ELF-1 (cell line): ENCODE results near the gene MBD5.

Source experiments
- DNase-seq: peaks from one replicate; pipeline ENCODE4 v3.0.0-alpha.2; 2016; ENCODE audit warnings: low read depth, low spot score

MBD5 gene

DNA sequence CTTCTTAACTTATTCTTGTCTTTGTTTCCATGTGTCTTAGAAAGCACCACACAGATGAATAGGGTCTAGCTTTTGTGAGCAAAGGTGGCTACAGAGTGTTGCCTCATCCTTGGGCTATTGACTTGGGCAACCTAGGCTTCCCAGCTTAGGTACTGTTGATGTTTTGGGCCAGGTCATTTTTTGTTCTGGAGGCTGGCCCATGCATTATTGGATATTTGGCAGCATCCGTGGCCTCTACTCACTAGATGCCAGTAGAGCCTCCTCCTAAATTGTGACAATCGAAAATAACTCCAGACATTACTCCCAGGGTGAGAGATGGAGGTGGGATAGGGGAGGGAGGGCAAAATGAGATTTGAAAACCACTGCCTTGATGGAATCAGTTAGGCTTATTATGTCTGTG is 496.4 kb downstream of the MBD5 start:
- no peak for DNase-seq

DNA sequence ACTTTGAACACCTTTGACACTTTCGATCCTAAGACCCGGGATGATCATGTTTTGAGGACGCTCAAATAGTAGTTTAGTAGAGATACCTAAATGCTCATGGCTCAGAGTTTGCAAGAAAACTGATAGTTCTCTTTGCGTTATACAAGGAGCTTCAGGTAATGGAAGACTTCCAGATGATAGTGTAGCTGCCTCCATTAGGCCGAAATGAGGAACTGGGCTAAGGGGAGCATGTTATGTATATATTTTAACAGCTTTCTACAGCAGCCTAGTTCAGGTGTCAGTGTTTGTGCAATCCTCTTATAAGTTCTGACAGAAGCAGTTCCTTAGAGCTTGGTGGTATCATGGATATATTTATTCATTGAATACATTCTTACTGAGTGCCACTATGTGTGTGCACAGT is 496.9 kb downstream of the MBD5 start:
- no peak for DNase-seq

- DNase-seq, result no peak
Measured at GRCh38 chr2:148519013-148519412, 498.1 kb downstream of the MBD5 start.

DNA sequence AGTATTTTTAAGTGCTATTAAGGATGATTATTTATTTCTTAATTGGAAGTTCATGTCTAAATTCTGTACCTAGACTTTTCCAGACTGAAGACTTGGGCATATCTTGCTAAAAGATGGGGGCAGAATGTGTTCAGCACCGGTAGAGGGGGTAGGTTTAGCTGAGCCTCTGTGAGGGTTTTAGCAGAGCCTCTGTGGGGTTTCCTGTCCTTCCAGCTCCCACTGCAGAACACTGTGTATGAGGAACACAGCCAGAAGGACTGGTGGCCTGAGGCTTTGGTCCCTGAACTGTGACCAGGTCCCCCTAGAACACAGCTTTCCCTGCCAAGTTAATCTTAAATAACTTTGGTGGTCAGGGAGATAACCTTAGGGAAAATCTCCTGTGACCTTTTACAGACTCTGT is 500.3 kb downstream of the MBD5 start:
- no peak for DNase-seq

DNA sequence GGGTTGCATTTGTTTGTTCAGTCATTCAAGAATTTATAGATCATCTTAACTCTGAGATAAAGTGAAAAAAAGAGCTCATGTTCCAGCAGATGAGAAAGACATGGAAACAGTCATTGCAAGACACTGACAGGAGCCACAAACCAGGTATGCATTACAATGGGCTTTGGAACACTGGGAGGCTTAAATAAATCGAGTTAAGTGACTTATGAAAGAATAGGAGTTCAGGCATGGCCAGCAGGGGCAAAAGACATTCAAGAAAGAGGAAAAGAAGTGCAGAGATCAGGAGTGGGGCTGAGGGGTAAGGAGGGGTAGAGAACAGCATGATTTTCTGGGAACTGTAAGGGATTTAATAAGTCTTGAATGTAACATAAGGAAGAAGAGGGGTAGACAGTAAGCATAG is 502.4 kb downstream of the MBD5 start:
- no peak for DNase-seq

GRCh38 chr2:148524519-148524919 is 503.6 kb downstream of the MBD5 start:
- DNase-seq, result no peak

- no peak for DNase-seq
Measured at GRCh38 chr2:148525130-148525529, 504.2 kb downstream of the MBD5 start.

- DNase-seq, result no peak
Measured at GRCh38 chr2:148526509-148527346, 505.8 kb downstream of the MBD5 start.

DNA sequence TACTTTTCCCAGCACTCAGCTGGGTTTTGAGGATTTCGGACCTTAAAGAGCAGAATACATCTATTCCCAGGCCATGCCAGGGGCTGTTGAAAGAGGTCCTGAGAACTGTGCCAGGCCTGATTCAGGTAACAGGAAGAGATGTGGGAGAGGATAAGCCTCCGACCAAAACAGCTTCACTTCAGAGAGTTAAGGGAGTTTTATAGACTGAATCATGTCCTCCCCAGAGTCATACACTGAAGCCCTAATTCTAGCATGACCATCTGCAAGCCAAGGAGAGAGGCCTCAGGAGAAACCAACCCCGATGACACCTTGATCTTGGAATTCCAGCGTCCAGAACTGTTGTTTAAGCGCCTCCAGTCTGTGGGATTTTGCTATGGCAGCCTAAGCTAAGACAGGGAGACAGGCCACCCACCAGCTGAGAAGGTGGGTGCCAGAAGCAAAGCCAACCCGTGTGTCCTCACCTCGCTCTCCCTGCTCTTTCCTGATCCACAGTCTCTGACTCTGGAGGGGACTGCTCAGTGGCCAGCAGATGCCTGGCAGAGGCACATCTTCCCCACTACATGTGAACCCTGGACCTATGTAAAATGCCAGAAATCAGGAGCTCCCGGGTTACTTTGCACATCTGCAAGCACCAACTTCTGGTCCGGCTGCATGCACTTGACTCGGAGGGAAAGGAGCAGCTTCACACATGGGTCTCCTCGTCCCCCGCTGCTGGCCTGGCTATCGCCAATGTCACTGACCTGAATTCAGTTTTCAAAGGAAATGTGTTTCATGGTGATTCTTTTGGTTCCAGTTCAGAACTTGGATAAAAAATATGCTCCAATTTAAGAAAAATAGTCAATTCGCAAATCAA is 506.8 kb downstream of the MBD5 start:
- DNase-seq, result no peak

DNA sequence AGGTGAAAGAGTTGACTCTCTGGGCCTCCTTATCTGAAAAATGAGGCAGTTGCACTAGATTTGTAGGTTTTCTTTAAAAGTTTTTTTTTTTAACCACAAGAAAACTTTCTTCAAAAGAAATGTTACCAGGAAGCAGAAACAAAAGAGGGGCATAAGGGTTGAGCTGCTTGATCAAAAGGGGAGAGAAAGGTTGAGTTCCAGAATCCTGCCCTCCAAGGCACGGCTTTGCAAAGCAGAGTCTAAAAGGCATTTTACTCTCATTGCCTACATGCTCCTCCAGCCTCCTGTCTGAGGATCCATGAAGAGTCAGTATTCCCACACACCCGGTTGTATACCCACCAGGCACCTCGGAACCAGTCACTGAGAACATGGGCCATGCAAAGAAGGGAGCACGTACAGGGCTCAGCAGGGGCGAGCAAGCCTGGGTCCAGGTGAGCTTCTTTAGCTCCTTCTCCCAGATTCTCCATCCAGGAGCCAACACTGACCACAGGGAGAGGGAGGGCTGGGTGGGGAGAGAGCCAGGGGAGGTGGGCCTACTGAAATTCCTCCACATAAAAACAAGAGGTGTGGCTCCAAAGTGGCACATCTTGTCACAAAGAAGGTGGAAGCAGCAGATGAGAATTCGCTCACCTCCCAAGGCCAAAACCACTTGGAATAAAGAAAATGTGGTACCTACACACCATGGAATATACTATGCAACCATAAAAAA is 507.6 kb downstream of the MBD5 start:
- DNase-seq, result no peak

- no peak for DNase-seq
Measured at GRCh38 chr2:148529745-148530144, 508.9 kb downstream of the MBD5 start.

- no peak for DNase-seq
Measured at GRCh38 chr2:148530350-148530749, 509.5 kb downstream of the MBD5 start.

- no peak for DNase-seq
Measured at GRCh38 chr2:148531235-148531634, 510.3 kb downstream of the MBD5 start.

GRCh38 chr2:148531669-148532428 is 511.0 kb downstream of the MBD5 start:
- DNase-seq, result no peak

- no peak for DNase-seq
Measured at GRCh38 chr2:148533004-148533403, 512.1 kb downstream of the MBD5 start.

DNA sequence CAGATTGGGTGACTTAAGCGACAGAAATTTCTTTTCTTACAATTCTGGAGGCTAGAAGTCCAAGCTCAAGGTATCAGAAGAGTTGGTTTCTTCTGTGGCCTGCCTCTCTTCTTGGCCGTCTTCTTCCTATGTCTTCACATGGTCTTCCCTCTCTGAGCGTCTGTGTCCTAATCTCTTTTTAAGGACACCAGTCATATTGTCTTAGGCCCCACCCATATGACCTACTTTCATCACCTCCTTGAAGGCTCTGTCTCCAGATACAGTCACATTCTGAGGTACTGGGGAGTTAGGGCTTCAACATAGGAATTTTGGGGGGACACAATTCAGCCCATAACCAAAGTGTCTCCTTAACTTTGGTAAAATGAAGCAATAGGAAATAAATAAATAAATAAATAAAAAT is 512.8 kb downstream of the MBD5 start:
- DNase-seq, result no peak

GRCh38 chr2:148534416-148535204 is 513.7 kb downstream of the MBD5 start:
- peak; percentile 44 for DNase-seq

GRCh38 chr2:148538375-148538774 is 517.5 kb downstream of the MBD5 start:
- no peak for DNase-seq

DNA sequence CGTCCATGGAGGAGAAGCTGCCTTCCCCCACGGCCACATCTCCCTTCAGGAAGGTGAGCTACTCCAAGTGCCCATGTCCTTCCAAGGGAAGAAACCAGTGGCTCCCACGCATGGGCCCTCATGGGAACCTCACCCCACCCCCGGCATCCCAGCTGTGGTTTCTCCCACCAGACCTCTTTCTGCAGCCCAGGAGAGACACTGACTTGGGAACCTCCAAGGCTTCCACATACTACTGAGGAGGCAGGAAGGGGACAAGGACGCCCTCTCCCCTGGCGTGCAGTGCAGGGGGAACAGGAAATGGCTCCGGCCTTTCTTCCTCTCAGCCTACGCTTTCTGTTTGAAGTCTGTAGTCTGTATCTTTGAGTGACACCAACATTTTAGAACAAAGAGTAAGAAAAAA is 519.1 kb downstream of the MBD5 start:
- no peak for DNase-seq

GRCh38 chr2:148541792-148542191 is 520.9 kb downstream of the MBD5 start:
- DNase-seq, result no peak

GRCh38 chr2:148542614-148543013 is 521.7 kb downstream of the MBD5 start:
- DNase-seq, result no peak
